A549 treated with ZK216348 at 1 μM for 4 hours (cell line): ENCODE results near the gene TMEM176B. TPM values are rescaled to one million over a fixed set of nuclear protein-coding genes. Genes with fewer than 3 reads are reported as not detected.

Experiments used
- total RNA-seq: library from RNA; stranded (reverse); fragments of 200-300 nt; extraction: Qiagen RNA extraction; gene quantifications from 5 replicates; pipeline ENCODE4 v1.2.3, GENCODE V29; 2022; ENCODE audit warnings: low read depth

TMEM176B gene
- total RNA-seq = not detected in 5 replicates

DNA sequence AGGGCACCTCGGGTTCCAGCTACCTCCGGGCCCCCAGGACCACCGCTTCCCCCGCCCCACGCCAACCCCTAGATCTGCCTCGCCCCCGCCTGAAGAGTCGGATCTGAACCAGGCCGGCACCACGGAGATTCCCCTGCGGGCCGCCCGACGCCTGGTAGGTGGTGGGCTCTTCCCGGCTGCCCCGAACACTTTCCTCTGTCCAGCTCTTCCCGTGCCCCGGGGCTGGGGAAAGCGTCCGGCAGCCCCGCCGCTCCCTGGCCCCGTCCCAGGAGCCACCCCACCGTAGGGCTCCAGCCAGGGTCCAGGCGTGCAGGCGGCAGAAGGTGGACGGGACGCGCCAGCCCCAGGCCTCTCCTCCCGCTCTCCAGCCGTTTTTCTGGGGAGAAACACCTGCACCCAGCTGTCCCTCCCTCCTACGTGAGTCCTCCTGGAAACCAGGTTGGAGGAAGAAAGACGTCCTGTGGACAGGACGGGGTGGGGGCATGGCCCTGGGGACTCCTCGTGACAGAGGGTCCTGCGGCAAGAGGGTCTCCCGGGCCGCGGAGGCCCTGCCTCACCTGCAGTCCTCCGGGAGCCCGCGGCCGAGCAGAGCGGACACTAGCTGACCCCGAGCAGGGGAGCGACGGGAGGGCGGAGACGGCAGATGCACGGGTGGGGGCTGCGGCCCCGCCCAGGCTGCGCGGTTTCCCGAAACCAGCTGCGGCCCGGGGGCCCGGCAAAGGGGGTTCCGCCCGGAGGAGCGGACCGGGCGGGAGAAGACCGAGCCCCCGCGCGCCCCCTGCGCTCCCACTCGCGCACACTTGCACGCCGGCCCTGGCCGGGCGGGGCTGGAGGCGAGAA lies at the start of gene TMEM176B:
Gene TMEM176B (minus strand): TSS at position 624 of the 840 bp plus-strand sequence. CDS start 3,795 bp downstream, outside the sequence.

DNA sequence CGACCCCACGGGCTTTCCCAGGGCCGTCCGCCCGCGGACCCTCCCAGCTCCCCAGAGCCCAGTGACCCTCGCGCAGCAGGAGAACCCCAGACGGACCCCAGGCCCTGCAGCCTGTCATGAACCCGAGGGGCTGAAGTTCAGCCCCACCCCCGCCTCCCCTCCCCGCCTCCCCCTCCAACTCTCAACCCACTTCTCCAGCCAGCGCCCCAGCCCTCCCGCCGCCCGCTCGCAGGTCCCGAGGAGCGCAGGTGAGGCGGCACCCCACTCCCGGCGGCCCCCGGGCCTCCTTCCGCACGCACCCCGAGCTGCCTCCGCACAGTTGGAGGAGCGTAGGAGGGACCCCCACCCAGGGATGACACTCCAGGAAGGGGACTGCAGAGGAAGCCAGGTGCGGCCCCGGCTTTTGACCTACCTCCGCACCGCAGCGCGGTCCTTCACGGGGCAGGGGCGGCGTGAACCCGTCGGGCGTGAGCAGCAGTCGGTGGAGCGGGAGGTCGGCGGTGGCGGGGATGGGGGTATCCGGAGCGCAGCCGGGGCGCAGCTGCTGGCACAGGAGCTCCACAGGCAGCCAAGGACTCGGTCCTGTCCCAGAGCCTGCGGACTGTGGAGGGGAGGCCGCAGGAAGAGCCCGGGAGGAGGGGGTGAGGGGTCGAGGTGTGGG lies 547 bp upstream of the TMEM176B start, which contains the start of gene TMEM176A:
Gene TMEM176A (plus strand): TSS at position 189 of the 661 bp plus-strand sequence. CDS start 782 bp downstream, outside the sequence.

Other genes starting within 250 kb of the TMEM176B start
- not detected in 5 replicates for gene GIMAP4, start 233.0 kb downstream of the TMEM176B start, total RNA-seq
- not detected in 5 replicates for gene GIMAP6, start 168.0 kb downstream of the TMEM176B start, total RNA-seq
- not detected in 5 replicates for gene GIMAP2, start 114.7 kb downstream of the TMEM176B start, total RNA-seq
- gene GIMAP1, start 83.8 kb downstream of the TMEM176B start, total RNA-seq = not detected in 5 replicates
- gene GIMAP5, start 62.9 kb downstream of the TMEM176B start, total RNA-seq = 0.24 TPM in 1 of 5 replicates, not detected in the others
- gene TMEM176A, start 405 bp upstream of the TMEM176B start, total RNA-seq = not detected in 5 replicates
- gene AOC1, start 52.2 kb upstream of the TMEM176B start, total RNA-seq = 0.06 TPM in 1 of 5 replicates, not detected in the others
- 0.71 to 1.2 TPM (median 0.98 TPM) in 5 replicates for gene KCNH2, start 178.0 kb upstream of the TMEM176B start, total RNA-seq
- gene NOS3, start 190.7 kb upstream of the TMEM176B start, total RNA-seq = 0.07 to 1.0 TPM (median 0.46 TPM) in 5 replicates
- gene ATG9B, start 224.1 kb upstream of the TMEM176B start, total RNA-seq = 0.25 to 0.94 TPM (median 0.43 TPM) in 5 replicates
- gene ABCB8, start 228.1 kb upstream of the TMEM176B start, total RNA-seq = 26.6 to 53.5 TPM (median 47.4 TPM) in 5 replicates
- gene ASIC3, start 248.2 kb upstream of the TMEM176B start, total RNA-seq = 6.8 to 11.5 TPM (median 9.8 TPM) in 5 replicates